Measurements from ENCODE around the gene CGNL1. TPM values are rescaled to one million over a fixed set of nuclear protein-coding genes. Genes with fewer than 3 reads are reported as not detected.

The CGNL1 gene
- polyA plus RNA-seq, 3 donors, result 69.8 to 72.5 (median 70.8) TPM

GRCh38 chr15:57348081-57348480 lies 28.2 kb upstream of the CGNL1 start:
- no peak for DNase-seq (ENCODE audit: low read depth in 3 of 3, low spot score in 2 of 3)

DNA sequence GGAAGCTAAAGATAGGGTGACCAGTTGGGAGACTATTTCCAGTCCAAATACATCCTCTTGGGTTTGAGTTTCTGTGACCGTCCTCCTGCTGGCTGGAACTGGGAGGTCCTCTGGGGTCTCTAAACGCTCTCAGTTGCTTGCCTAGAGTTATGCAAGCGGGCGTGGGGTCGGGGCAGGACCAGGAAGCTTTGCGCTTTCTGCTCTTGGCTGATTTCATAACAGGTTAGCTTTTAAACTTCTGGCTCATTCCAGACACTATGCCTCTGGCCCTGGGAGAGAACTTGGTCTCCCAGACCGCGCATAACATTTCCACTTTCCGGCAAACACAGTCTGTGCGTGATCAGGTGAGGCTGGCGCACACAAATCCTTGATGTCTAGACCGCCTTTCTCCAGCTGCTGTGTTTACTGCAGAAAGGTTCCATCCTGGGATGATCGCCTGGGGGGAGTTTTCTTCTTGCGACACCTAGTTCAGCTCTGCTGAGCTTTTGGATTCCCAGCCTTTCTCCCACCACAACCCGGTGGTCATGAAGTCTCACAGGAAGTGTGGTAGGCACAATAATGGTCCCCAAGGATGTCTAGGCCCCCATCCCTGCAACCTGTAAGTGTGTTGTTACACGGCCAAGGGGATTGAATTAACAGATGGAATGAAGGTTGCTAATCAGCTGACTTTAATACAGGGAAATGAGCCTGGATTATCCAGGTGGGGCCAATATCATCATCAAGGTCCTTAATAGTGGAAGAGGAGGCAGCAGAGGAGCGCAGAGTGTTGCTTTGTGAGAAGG lies 23.6 kb upstream of the CGNL1 start:
- no peak for DNase-seq (ENCODE audit: low read depth in 3 of 3, low spot score in 2 of 3)

- DNase-seq (ENCODE audit: low read depth in 3 of 3, low spot score in 2 of 3), result no peak
Observed at GRCh38 chr15:57353317-57353804, 22.9 kb upstream of the CGNL1 start.

GRCh38 chr15:57354436-57355123 lies 21.7 kb upstream of the CGNL1 start:
- no peak for DNase-seq (ENCODE audit: low read depth in 3 of 3, low spot score in 2 of 3)

- DNase-seq (ENCODE audit: low read depth in 3 of 3, low spot score in 2 of 3), result no peak
Observed at GRCh38 chr15:57355259-57355658, 21.0 kb upstream of the CGNL1 start.

GRCh38 chr15:57356178-57356577 lies 20.1 kb upstream of the CGNL1 start:
- no peak for DNase-seq (ENCODE audit: low read depth in 3 of 3, low spot score in 2 of 3)

DNA sequence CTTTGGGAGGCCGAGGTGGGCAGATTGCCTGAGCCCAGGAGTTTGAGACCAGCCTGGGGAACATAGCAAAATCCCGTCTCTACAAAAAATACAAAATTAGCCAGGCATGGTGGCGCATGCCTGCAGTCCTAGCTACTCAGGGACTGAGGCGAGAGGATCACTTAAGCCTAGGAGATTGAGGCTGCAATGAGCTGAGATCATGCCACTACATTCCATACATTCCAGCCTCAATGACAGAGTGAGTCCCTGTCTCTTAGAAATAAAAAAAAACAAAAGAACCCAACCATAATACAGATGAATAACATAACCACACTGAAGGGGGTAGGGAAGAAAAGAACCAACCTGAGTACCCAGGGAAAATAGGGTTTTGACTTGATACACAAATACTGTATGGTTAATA lies 19.7 kb upstream of the CGNL1 start:
- no peak for DNase-seq (ENCODE audit: low read depth in 3 of 3, low spot score in 2 of 3)

DNA sequence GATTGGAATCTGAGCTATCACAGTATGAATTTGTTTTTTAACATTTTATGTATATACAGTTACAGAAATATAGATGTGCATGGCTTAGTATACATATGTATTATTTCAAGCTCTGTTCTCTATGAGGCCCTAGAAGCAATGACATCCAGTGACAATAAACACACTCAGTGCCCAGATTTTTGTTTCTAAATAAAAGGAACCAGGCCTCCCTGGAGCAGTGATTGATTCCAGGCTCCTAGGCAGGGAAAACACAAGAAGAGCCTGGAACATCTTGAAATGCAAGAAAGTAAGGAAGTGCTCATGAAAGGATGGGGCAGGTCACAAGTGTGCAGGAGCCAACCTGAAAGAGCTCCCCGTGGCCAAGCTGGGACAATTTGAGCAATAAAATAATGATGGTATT lies 18.5 kb upstream of the CGNL1 start:
- no peak for DNase-seq (ENCODE audit: low read depth in 3 of 3, low spot score in 2 of 3)

- DNase-seq (ENCODE audit: low read depth in 3 of 3, low spot score in 2 of 3), result no peak
Observed at GRCh38 chr15:57358571-57358970, 17.7 kb upstream of the CGNL1 start.

GRCh38 chr15:57363661-57364060 lies 12.6 kb upstream of the CGNL1 start:
- no peak for DNase-seq (ENCODE audit: low read depth in 3 of 3, low spot score in 2 of 3)

DNA sequence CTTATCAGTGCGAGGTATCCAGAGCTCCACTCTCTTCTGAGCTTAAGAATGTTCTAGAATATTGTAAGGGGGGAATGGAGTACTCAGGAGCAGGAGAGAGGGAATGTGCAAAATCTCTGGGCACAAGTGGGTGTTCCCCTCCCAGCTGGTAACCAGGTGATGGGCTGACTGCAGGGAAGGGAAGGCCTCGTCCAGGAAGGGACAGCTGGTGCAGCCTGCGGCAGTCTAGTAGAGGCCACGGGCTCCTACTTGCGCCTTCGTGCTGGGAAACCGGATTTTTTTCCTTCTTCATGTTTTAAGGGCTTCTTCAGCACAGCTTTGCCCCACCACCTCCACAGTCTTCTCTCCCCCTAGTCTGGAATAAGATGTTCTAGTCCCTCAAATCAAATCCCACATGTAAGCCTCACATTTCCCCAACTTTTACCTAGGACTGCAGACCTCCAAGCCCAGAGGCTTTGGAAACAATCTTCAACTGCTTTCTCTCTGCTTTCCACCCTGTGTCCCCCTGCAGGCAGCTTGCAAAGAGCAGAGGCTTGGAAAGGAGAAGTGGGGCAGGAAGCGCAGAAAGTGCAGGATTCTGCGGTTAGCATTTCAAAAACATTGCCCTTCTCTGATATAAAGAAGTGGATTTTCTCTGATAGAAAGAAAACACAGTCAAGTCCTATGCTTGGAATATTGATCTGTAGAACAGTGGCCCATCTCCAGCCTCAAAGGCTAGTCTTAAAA lies 11.9 kb upstream of the CGNL1 start:
- no peak for DNase-seq (ENCODE audit: low read depth in 3 of 3, low spot score in 2 of 3)

DNA sequence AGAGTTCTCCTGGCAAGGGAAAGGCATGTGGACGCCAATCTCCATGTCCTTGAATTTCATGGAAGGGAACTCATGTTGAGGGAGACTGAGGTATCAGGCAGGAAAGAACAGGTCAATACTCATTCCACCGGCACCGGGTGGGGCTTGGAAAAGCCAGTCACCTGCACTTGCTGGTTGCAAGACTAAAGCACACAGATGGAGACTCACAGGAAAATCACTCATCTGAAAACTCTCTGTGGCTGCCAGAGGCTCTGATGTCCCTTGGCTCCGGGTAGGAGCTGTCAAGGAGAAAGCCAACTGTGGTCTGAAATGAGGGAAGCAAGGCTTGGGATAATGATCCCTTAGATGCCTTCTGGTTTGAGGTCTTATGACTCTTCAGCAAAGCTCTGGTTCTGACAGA lies 8.7 kb upstream of the CGNL1 start:
- DNase-seq (ENCODE audit: low read depth in 3 of 3, low spot score in 2 of 3), result no peak

- no peak for DNase-seq (ENCODE audit: low read depth in 3 of 3, low spot score in 2 of 3)
Observed at GRCh38 chr15:57370929-57371328, 5.4 kb upstream of the CGNL1 start.

- no peak for DNase-seq (ENCODE audit: low read depth in 3 of 3, low spot score in 2 of 3)
Observed at GRCh38 chr15:57373251-57373881, 2.9 kb upstream of the CGNL1 start.

GRCh38 chr15:57373882-57374276 lies 2.4 kb upstream of the CGNL1 start:
- DNase-seq (ENCODE audit: low read depth in 3 of 3, low spot score in 2 of 3), result no peak

GRCh38 chr15:57376696-57377477 lies 582 bp downstream of the CGNL1 start:
- no peak for DNase-seq (ENCODE audit: low read depth in 3 of 3, low spot score in 2 of 3)

- no peak for DNase-seq (ENCODE audit: low read depth in 3 of 3, low spot score in 2 of 3)
Observed at GRCh38 chr15:57377478-57377847, 1.2 kb downstream of the CGNL1 start.

DNA sequence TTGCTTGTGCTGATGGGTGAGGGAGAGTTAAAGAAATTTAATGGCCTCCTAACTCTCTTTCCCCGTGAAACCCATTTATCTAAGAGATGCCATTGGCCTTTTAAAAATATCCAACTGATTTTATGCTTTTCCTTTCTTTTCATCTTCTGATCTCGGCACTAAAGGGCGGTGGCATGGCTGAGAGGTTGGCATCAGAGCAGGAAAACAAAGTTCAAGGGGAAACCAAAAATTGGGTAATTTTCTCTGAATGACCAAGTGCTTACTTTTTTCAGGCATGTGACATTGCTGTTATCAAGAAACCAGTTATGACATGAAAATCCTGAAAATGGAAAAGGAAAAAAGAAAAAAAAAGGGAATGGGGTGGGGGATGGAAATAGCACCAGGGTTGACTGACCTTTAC lies 3.2 kb downstream of the CGNL1 start:
- DNase-seq (ENCODE audit: low read depth in 3 of 3, low spot score in 2 of 3), result no peak

GRCh38 chr15:57380854-57381253 lies 4.5 kb downstream of the CGNL1 start:
- no peak for DNase-seq (ENCODE audit: low read depth in 3 of 3, low spot score in 2 of 3)

- no peak for DNase-seq (ENCODE audit: low read depth in 3 of 3, low spot score in 2 of 3)
Observed at GRCh38 chr15:57382215-57382614, 5.9 kb downstream of the CGNL1 start.

All from right renal cortex interstitium (tissue), 3 donors.